Left ventricle myocardium inferior (tissue), 1 donor: ENCODE data around the gene ABHD18. TPM values are rescaled to one million over a fixed set of nuclear protein-coding genes. Genes with fewer than 3 reads are reported as not detected.
"Not testable (repeated sequence)": the region's sequence is repeated elsewhere in the genome, so short reads cannot be mapped to it uniquely, and the experiment has no call there.

Experiments used
- DNase-seq: peaks from one replicate; pipeline ENCODE4 v3.0.0-alpha.2; 2020
- H3K27ac ChIP-seq: fragments of 200-600 bp; replicated peaks from 2 replicates; pipeline ENCODE4 v1.8.0; 2021
- H3K27me3 ChIP-seq: fragments of 200-600 bp; 2 replicates; pipeline ENCODE4 v1.8.0; 2021; ENCODE audit warnings: low read depth
- H3K36me3 ChIP-seq: fragments of 200-600 bp; 2 replicates; pipeline ENCODE4 v1.8.0; 2021
- H3K4me1 ChIP-seq: fragments of 200-600 bp; 2 replicates; pipeline ENCODE4 v1.8.0; 2021
- H3K4me3 ChIP-seq: fragments of 200-600 bp; 2 replicates; pipeline ENCODE4 v1.8.0; 2021; ENCODE audit warnings: mild to moderate bottlenecking, moderate library complexity
- H3K9me3 ChIP-seq: fragments of 200-600 bp; replicated peaks from 2 replicates; pipeline ENCODE4 v1.8.0; 2021
- CTCF ChIP-seq: fragments of 200-600 bp; IDR thresholded peaks from 2 replicates; pipeline ENCODE4 v1.8.0; 2021; ENCODE audit warnings: antibody characterized with exemption, mild to moderate bottlenecking, borderline replicate concordance
- intact Hi-C: fragments of 100-400 bp; cut with micrococcal nuclease; formaldehyde crosslinking; loops from one replicate; pipeline ENCODE4 v1.11.0; 2022
- total RNA-seq: library from RNA; stranded (reverse); fragmentation: NEBNext Ultra II Directional; extraction: Animal tissue kit (Norgen Biotek cat#: 25700); gene quantifications from one replicate; pipeline ENCODE4 v1.2.1, GENCODE V29; 2021
- donor health status: DM: no; HTN: yes; CAD: no; lungs with severe emphysema.

Gene ABHD18
- total RNA-seq, 1 donor from 2014 or later: 30.4 TPM

- Histone ChIP-seq H3K27me3 (no peaks in the 10 kb centered on the region), H3K4me3 (peak overlapping the region; percentile 72), H3K27ac (peak overlapping the region; percentile 94), H3K4me1 (peaks cover 76% of the 10 kb centered on the region), H3K36me3 (no peaks in the 10 kb centered on the region), H3K9me3 (no peaks in the 10 kb centered on the region)
- no peak for TF ChIP-seq CTCF
- peak; percentile 32 for DNase-seq
- intact Hi-C loops: no loop called here
These were observed 583 bp downstream of the ABHD18 start for GRCh38 chr4:127965803-127966175.

- Histone ChIP-seq H3K9me3 (no peaks in the 10 kb centered on the region), H3K4me3 (no peak overlapping the region), H3K27ac (no peak overlapping the region)
These were observed 2.1 kb downstream of the ABHD18 start for GRCh38 chr4:127967141-127967775.

GRCh38 chr4:127968586-127968985, 3.4 kb downstream of the ABHD18 start:
- intact Hi-C loops: no loop called here
- H3K36me3 ChIP-seq: peaks cover 5% of the 10 kb centered on the region
- no peak for DNase-seq
- H3K4me3 ChIP-seq: peak overlapping the region; percentile 7
- no peaks in the 10 kb centered on the region for H3K27me3 ChIP-seq
- no peak for TF ChIP-seq CTCF
- H3K9me3 ChIP-seq: no peaks in the 10 kb centered on the region
- no peak overlapping the region for H3K27ac ChIP-seq
- peaks cover 78% of the 10 kb centered on the region for H3K4me1 ChIP-seq

More at GRCh38 chr4:127967141-127967775, 2.1 kb downstream of the ABHD18 start:
- TF ChIP-seq CTCF: no peak
- H3K36me3 ChIP-seq: no peaks in the 10 kb centered on the region
- H3K27me3 ChIP-seq: no peaks in the 10 kb centered on the region
- no peak for DNase-seq
- intact Hi-C loops: no loop called here
- H3K4me1 ChIP-seq: peaks cover 86% of the 10 kb centered on the region

- peak overlapping the region; percentile 36 for H3K27ac ChIP-seq
- peaks cover 68% of the 10 kb centered on the region for H3K4me1 ChIP-seq
- intact Hi-C loops: not testable (repeated sequence)
These were observed 5.7 kb downstream of the ABHD18 start for GRCh38 chr4:127970925-127971324.

GRCh38 chr4:127975121-127975770, 10.0 kb downstream of the ABHD18 start:
- no peaks in the 10 kb centered on the region for H3K27me3 ChIP-seq
- peaks cover 9% of the 10 kb centered on the region for H3K9me3 ChIP-seq
- no peak overlapping the region for H3K27ac ChIP-seq
- intact Hi-C loops: no loop called here
- TF ChIP-seq CTCF: no peak
- DNase-seq: no peak
- peaks cover 21% of the 10 kb centered on the region for H3K36me3 ChIP-seq
- peaks cover 28% of the 10 kb centered on the region for H3K4me1 ChIP-seq
- H3K4me3 ChIP-seq: no peak overlapping the region

More at GRCh38 chr4:127970925-127971324, 5.7 kb downstream of the ABHD18 start:
- DNase-seq, H3K4me3 ChIP-seq, H3K9me3 ChIP-seq, H3K27me3 ChIP-seq: not testable (repeated sequence)
- H3K36me3 ChIP-seq: peaks cover 13% of the 10 kb centered on the region

- DNase-seq: no peak
- intact Hi-C loops: no loop called here
- Histone ChIP-seq H3K4me3 (no peak overlapping the region), H3K9me3 (peaks cover 9% of the 10 kb centered on the region), H3K36me3 (peaks cover 19% of the 10 kb centered on the region), H3K27me3 (no peaks in the 10 kb centered on the region), H3K4me1 (peaks cover 10% of the 10 kb centered on the region), H3K27ac (no peak overlapping the region)
- TF ChIP-seq CTCF: no peak
These were observed 13.7 kb downstream of the ABHD18 start for GRCh38 chr4:127978930-127979329.
